Middle frontal gyrus (tissue), 1 donor: Measurements from ENCODE around the gene MYEOV.

Source experiments
- DNase-seq: peaks from one replicate; pipeline ENCODE4 v3.0.0-alpha.2; 2015; ENCODE audit warnings: low spot score; ENCODE audit errors: extremely low spot score

MYEOV gene

DNA sequence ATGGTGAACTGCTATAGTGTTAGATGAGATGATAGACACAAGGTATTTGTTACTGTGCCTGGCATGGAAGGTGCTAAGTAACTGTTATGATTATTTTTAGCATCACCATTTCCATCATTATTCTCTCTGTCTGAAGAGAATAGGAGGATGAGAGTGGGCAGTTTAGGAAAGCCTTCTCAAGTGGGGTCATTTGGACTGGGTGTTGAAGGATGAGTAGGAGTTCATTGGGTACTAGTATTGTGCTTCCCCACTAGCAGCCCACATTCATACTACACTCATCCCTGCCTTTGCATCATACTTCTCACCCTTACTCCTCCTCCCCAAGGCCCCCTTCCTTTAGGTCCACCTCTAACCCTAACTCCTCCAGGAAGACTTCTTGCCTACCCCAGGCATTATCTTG is 20.6 kb downstream of the MYEOV start:
- DNase-seq, result no peak

DNA sequence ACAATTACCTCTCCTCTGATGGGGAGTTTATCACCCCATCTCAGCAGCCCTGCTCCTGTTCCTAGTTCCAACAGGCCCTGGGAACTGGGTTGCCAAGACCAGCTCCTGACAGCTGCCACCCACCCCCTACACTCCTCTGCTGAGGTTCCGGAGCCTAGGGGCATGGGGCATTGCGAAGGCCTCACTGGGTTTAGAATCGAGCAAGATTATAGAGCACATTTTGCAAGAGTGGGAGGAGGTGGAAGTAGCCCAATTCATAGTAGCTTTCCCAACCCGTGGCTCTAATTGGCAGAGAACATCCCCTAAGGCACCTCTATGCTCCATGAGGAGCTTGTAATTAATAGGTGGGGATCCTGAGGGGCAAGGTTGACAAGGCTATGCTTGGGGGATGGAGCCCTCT is 23.0 kb downstream of the MYEOV start:
- no peak for DNase-seq

DNA sequence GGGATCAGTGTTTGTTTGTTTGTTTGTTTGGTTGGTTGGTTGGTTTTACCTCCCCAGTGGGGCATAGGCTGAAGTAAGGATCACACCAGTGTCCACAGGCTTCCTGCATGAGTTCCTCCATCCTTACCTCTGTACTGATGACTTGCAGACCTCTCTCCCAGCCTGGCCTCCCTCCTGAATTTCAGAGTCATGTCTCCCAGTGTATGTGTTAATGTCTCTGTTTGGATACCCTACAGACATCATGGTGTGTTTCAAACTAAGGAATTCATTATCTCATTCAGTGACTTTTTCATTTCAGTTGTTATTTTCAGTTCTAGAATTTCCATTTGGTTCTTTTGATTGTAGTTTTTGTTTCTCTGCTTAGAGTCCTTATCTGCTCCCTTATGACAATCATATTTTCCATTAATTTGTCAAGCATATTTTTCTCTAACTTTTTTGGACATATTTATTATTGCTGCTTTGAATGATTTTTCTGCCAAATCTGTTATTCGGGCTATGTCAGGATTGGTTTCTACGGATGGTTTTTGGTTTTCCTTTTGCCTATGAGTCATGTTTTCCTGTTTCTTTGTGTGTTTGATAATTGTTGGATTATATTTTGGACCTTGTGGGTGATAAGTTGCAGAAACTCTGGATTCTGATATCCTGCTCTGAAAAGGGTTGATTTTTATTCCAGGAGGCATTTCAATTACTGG is 23.6 kb downstream of the MYEOV start:
- no peak for DNase-seq

GRCh38 chr11:69318093-69318420 is 24.1 kb downstream of the MYEOV start:
- no peak for DNase-seq

- no peak for DNase-seq
These were observed 25.5 kb downstream of the MYEOV start for GRCh38 chr11:69319255-69320106.

GRCh38 chr11:69320326-69320725 is 26.4 kb downstream of the MYEOV start:
- no peak for DNase-seq

DNA sequence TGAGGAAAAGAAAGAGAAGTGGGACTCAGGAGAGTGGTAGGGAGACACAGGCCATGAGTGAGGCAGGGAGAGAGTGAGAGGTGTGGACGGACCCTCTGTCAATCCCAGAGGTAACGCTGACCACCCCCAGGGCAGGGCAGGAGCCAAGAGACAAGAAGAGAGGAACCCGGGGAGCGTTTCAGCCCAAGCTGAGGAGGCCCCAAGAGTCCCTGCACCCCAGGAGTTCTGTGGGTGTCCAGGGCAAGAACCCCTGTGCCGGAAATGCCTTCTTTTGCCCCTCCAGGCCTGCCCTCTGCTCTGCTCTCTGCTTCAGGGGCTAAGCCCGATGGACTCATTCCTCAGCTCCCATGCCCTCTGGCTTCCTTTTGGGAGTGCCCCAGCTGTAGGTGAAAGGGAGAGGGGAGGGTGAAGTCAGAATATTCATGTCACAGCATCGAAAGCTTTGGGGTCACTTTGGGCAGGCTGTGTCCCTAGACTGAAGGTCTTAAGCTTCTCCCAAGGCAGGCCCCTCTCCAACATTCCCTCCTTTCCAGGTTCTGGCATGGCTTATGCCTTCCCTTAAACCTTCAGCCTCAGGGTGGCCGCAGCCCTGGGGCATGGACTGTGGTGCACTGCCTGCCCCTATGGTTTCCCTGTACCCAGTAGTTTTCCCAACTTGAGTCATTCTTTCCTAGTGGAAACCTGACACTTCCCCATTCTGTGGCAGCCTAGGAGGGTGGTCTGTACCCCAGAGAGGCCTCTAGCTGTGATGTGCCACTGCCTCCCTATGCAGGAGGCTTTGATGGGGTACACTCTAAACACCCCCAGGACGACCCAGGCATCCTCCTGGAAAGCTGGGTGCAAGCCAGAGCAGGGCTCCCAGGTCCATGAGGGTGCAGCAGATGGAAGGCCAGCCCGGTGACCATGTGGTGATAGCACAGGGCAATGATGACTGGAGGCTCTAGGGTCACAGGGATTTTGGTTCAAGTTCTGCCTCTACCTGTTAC is 27.1 kb downstream of the MYEOV start:
- no peak for DNase-seq

- no peak for DNase-seq
These were observed 28.0 kb downstream of the MYEOV start for GRCh38 chr11:69321877-69322361.

DNA sequence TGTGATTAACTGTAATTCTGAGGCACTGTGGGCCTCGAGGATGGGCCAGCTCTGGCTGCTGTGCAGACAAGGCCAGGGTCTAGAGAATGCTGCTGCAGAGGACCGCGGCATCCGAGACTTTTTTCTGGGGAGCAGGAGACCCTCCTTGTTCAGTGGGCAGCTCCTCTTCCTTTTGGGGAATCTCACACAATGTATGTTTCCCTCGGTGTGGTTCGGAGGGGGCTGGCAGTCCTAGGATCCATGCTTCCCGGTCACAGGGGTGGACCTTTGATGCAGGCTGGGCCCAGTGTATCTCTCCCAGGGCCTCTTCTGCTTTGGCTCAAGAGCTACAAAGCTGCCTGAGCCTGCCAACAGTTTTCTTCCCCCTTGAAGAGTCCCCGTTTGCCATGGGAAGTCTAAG is 31.5 kb downstream of the MYEOV start:
- DNase-seq, result no peak

- no peak for DNase-seq
These were observed 32.8 kb downstream of the MYEOV start for GRCh38 chr11:69326622-69327219.

DNA sequence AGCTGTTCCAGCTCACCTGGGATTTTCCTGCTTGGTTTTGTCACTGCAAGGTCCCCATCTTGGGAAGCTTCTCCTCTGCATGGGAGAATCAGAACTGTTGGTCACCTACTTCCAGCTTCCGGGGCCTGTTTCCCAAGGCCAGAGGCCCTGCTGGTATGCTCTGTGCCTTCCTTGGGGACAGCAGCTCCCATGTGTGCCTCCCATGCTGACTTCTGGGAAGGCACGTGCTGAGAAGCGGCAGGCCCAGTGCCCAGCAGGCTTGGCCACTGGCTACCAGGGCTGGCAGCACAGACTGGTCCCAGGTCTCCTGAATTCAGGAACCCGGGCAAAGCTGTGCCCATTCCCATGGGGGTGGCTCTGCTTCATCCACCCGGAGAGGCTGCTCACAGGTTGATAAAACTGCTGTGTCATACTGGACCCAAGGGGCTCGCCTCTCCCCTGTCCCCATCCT is 33.8 kb downstream of the MYEOV start:
- no peak for DNase-seq

DNA sequence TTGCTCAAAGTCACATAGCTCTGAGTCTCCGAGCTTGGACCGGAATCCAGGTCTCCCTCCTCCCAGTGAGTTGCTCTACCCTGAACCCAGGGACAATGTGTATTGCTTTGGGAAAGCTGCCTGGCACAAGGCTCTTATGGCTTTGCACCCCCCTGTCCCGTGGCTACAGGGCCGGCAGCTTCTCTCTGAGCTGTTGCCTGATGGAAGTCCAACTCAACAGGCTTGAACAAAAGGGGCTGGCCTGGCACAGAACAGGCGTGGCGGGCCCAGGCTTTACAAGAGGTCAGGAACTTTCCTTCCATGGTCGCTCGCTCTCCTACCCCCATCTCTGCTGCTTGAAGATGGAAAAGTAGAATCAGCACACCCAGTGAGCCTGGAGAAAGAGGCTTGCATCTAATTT is 34.3 kb downstream of the MYEOV start:
- no peak for DNase-seq

DNA sequence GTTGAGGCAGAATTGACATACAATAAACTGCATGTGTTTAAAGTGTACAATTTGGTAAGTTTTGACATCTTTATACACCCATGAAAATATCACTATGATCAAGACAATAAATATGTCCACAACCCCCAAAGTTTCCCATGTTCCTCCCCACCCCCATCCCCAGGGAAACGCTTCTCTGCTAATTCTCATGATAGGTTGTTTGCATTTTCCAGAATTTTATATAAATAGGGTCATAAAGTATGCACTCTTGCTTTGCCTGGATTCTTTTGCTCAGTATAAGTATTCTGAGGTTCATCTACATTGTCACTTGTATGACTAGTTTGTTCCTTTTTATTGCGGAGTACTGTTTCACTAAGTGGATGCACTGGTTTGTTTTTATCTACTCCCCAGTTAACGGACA is 35.6 kb downstream of the MYEOV start:
- no peak for DNase-seq

GRCh38 chr11:69330330-69330729 is 36.4 kb downstream of the MYEOV start:
- no peak for DNase-seq

GRCh38 chr11:69333149-69333710 is 39.3 kb downstream of the MYEOV start:
- no peak for DNase-seq

DNA sequence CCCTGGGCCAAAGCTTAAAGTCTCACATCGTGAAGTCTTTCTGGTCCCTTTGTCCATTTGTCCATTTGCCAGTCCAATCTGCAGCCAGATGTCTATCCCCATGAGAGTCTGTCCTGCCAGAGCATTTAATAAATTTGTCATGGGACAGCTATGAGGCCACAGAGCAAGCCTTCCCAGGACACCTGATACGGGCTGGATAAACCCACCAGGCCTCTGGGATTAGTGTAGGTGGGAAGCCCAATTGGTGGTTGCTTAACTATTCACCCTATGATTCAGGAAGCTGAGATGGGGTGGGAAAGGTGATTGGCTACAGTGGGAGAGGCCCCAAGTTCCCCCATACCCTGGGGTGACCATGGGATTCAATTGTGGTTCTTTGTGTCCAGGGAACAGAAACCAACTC is 39.9 kb downstream of the MYEOV start:
- DNase-seq, result no peak

GRCh38 chr11:69335007-69335780 is 41.2 kb downstream of the MYEOV start:
- no peak for DNase-seq

GRCh38 chr11:69335781-69336405 is 41.9 kb downstream of the MYEOV start:
- no peak for DNase-seq

GRCh38 chr11:69337211-69337721 is 43.3 kb downstream of the MYEOV start:
- no peak for DNase-seq
